ENCODE measurements around the gene SOCS3. TPM values are rescaled to one million over a fixed set of nuclear protein-coding genes. Genes with fewer than 3 reads are reported as not detected.

Gene SOCS3
- total and polyA plus RNA-seq, 2 experiments from 2014 or later: 33.3 to 59.0 TPM

DNA sequence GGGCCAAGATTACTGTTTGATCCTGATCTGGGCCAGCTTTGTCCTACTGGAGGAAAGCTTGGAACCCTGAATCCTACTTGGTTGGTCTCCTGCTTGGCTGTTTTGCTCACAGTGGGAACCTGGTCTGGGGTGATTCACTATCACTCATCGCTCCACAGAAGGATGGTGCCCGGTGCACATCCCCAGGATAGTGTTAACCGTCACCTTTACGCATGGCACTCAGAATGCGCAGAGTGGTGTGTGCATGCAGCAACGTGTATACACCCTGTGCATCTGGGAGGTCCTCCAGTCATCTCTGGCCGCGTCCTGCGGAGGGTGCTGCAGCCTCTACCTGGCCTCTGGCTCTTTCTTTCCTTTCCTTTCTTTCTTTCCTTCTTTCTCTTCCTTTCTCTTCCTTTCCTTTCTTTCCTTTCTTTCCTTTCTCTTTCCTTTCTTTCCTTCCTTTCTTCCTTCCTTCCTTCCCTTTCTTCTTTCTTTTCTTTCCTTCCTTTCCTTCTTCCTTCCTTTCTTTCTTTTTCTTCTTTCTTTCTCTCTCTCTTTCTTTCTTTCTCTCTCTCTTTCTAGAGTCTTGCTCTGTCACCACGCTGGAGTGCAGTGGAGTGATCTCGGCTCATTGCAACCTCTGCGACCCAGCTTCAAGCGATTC, 13.1 kb downstream of the SOCS3 start:
- Histone ChIP-seq H3K4me1 (ENCODE audit: low read depth) (peaks cover 20% of the 10 kb centered on the region), H3K27me3 (no peaks in the 10 kb centered on the region), H3K4me3 (no peak overlapping the region), H3K36me3 (no peaks in the 10 kb centered on the region), H3K9me3 (ENCODE audit: low read depth) (no peaks in the 10 kb centered on the region), H3K27ac (no peak overlapping the region)
- TF ChIP-seq, protein P1, sequence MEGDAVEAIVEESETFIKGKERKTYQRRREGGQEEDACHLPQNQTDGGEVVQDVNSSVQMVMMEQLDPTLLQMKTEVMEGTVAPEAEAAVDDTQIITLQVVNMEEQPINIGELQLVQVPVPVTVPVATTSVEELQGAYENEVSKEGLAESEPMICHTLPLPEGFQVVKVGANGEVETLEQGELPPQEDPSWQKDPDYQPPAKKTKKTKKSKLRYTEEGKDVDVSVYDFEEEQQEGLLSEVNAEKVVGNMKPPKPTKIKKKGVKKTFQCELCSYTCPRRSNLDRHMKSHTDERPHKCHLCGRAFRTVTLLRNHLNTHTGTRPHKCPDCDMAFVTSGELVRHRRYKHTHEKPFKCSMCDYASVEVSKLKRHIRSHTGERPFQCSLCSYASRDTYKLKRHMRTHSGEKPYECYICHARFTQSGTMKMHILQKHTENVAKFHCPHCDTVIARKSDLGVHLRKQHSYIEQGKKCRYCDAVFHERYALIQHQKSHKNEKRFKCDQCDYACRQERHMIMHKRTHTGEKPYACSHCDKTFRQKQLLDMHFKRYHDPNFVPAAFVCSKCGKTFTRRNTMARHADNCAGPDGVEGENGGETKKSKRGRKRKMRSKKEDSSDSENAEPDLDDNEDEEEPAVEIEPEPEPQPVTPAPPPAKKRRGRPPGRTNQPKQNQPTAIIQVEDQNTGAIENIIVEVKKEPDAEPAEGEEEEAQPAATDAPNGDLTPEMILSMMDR (IDR thresholded peaks at IDR 0.05; ENCODE audit: low read depth, low read length): no peak
- DNase-seq (ENCODE audit: low read depth in 1 of 2, low spot score in 1 of 2): no peak

DNA sequence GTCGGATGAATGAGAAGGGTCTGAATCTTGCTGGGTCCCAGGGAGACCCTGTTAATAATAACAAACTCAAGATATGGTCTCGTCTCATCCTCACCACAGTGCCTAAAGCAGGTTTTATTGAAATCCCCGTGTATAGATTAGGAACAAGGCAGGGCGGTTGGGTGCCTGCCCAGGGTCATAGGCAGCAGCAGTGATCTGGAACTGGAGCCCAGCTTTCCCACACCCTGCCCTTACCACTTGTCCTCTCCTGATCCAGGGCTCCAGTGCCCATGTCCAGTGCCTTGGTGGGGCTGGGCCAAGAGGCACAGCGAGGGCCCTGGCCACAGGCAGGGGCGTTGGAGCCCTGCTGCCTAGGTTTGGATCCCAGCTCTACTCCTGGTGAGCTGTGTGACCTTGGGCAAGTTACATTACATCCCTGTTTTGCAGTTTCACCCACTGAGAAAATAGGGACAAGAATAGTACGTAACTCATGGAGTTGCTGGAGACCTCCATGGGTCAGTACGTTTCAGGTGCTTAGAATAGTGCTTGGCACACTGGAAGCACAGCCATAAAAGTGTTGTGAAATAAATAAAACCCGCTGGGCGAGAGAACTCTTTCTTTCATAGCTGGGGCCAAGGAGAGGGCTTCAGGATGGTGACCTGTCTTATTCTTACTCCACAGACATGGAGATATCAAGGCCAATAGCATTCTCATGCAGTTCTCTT, 13.9 kb downstream of the SOCS3 start:
- DNase-seq (ENCODE audit: low read depth in 1 of 2, low spot score in 1 of 2): no peak
- Histone ChIP-seq H3K27me3 (no peaks in the 10 kb centered on the region), H3K4me3 (no peak overlapping the region), H3K9me3 (ENCODE audit: low read depth) (no peaks in the 10 kb centered on the region), H3K4me1 (ENCODE audit: low read depth) (peaks cover 14% of the 10 kb centered on the region), H3K36me3 (no peaks in the 10 kb centered on the region), H3K27ac (no peak overlapping the region)
- TF ChIP-seq, protein P1 (IDR thresholded peaks at IDR 0.05; ENCODE audit: low read depth, low read length): no peak

DNA sequence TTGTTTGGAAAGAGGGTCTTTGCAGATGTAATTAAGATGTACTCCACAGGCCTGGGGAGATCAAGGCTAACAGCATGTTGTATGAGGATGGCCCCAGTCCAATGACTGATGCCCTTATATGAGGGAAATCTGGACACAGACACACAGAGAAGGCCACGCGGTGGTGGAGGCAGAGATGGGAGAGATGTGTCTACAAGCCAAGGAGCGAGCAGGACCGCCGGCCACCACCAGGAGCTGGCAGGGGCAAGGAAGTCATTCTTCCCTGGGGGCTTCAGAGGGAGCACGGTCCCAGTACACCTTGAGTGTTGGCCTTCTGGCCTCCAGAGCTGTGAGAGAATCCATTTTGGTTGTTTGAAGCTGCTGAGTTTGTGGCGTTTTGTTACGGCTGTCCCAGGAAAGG, 14.7 kb downstream of the SOCS3 start:
- no peaks in the 10 kb centered on the region for H3K36me3 ChIP-seq
- no peaks in the 10 kb centered on the region for H3K27me3 ChIP-seq
- no peak overlapping the region for H3K4me3 ChIP-seq
- TF ChIP-seq, protein P1 (IDR thresholded peaks at IDR 0.05; ENCODE audit: low read depth, low read length): no peak
- peaks cover 12% of the 10 kb centered on the region for H3K4me1 ChIP-seq (ENCODE audit: low read depth)
- no peaks in the 10 kb centered on the region for H3K9me3 ChIP-seq (ENCODE audit: low read depth)
- no peak overlapping the region for H3K27ac ChIP-seq
- DNase-seq (ENCODE audit: low read depth in 1 of 2, low spot score in 1 of 2): no peak

DNA sequence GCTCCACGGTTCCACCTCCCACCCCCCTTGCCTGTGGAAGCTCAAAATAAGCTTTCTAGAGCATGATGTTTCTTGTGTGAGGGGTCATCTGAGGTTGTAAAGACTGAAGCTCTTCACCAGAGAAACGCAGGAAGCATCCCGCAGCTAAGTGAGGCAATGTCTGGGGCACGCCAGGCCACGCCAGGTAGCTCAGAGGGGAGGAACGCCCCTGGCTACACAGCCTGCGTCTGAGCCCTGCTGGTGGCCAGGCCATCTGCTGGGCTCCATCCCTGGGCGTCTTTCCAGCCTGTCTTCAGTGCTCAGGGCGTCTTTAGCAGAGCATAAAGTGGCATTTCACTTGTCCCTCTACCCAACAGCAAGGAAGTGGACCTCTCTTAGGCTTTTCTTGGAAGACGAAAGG, 15.2 kb downstream of the SOCS3 start:
- Histone ChIP-seq H3K9me3 (ENCODE audit: low read depth) (no peaks in the 10 kb centered on the region), H3K27me3 (no peaks in the 10 kb centered on the region), H3K27ac (no peak overlapping the region), H3K4me3 (no peak overlapping the region), H3K36me3 (no peaks in the 10 kb centered on the region), H3K4me1 (ENCODE audit: low read depth) (peaks cover 11% of the 10 kb centered on the region)
- DNase-seq (ENCODE audit: low read depth in 1 of 2, low spot score in 1 of 2): no peak
- TF ChIP-seq, protein P1 (IDR thresholded peaks at IDR 0.05; ENCODE audit: low read depth, low read length): no peak

DNA sequence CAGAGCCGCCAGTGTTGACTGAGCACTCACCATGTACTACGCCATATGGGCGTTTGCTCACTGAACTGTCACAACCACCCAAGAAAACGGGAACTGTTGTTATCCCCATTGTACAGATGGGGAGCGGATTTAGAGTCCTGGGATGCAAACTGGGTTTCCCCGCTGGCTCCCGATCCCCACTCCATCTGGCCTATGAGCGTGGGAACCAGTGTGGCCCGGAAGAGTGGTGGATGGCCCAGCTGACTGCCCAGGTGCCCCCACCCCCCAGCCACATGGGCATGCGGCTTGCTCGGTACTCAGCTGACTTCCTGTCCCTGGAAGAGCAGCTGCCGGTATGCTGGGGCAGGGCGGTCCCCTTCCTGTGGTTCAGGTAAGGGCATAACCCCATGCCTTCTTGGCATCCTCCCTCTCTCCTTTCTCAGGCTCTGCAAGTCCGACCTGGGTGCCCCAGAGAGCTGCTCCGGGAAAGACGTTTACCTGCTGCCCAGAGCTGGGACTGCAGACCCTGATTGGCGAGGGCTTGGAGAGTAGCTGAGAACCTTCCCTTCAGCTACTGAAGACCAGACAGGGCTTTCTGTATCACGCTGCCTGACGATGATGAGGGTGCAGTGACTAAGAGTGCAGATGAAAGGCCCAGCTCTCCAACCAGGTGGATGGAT, 16.2 kb downstream of the SOCS3 start:
- Histone ChIP-seq H3K4me1 (ENCODE audit: low read depth) (peaks cover 11% of the 10 kb centered on the region), H3K9me3 (ENCODE audit: low read depth) (no peaks in the 10 kb centered on the region), H3K4me3 (no peak overlapping the region), H3K27me3 (no peaks in the 10 kb centered on the region), H3K27ac (no peak overlapping the region), H3K36me3 (no peaks in the 10 kb centered on the region)
- TF ChIP-seq, protein P1 (IDR thresholded peaks at IDR 0.05; ENCODE audit: low read depth, low read length): no peak
- DNase-seq (ENCODE audit: low read depth in 1 of 2, low spot score in 1 of 2): no peak
